Nephron (organoid): Measurements from ENCODE around the gene ZNF415.

Experiments used
- H3K27ac Mint-ChIP-seq, 3 experiments: 2 replicates each; pipeline ENCODE4 v1.8.0; 2020; ENCODE audit warnings: mixed read lengths in 3 of 3, mild to moderate bottlenecking in 2 of 3, moderate library complexity in 1 of 3
- H3K27me3 Mint-ChIP-seq: 2 replicates; pipeline ENCODE4 v1.8.0; 2021; ENCODE audit warnings: low read depth, mild to moderate bottlenecking, moderate library complexity, mixed read lengths
- H3K36me3 Mint-ChIP-seq: 2 replicates; pipeline ENCODE4 v1.8.0; 2020; ENCODE audit warnings: low read depth, mixed read lengths
- H3K4me1 Mint-ChIP-seq: 2 replicates; pipeline ENCODE4 v1.8.0; 2020; ENCODE audit warnings: mixed read lengths
- H3K4me3 Mint-ChIP-seq, 3 experiments: 2 replicates each; pipeline ENCODE4 v1.8.0; 2020; ENCODE audit warnings: mild to moderate bottlenecking in 3 of 3, mixed read lengths in 3 of 3, moderate library complexity in 2 of 3
- H3K9me3 Mint-ChIP-seq: 2 replicates; pipeline ENCODE4 v1.8.0; 2020; ENCODE audit warnings: mixed read lengths
- CTCF ChIP-seq, 3 experiments: fragments of 200-600 bp; sonication (generic); IDR thresholded peaks; one replicate each; pipeline ENCODE4 v1.5.0; 2021; ENCODE audit warnings: antibody characterized with exemption in 3 of 3; ENCODE audit not compliant: unreplicated experiment in 3 of 3

ZNF415 gene

GRCh38 chr19:53076984-53077383, 55.7 kb downstream of the ZNF415 start:
- Mint-ChIP-seq H3K4me1 (no peaks in the 10 kb centered on the region), H3K36me3 (peaks cover 100% of the 10 kb centered on the region), H3K27ac (no peak overlapping the region), H3K27me3 (no peaks in the 10 kb centered on the region), H3K9me3 (peaks cover 45% of the 10 kb centered on the region), H3K4me3 (no peak overlapping the region)
- TF ChIP-seq CTCF (IDR thresholded peaks at IDR 0.05; ENCODE audit: unreplicated experiment in 3 of 3) = peak; percentile 53 to 62 (median 56)

- Mint-ChIP-seq H3K27me3 (no peaks in the 10 kb centered on the region), H3K27ac (no peak overlapping the region), H3K9me3 (peaks cover 64% of the 10 kb centered on the region), H3K4me3 (no peak overlapping the region), H3K36me3 (peaks cover 98% of the 10 kb centered on the region), H3K4me1 (no peaks in the 10 kb centered on the region)
- TF ChIP-seq CTCF (IDR thresholded peaks at IDR 0.05; ENCODE audit: unreplicated experiment in 3 of 3) = no peak
These were observed 63.9 kb downstream of the ZNF415 start for GRCh38 chr19:53068834-53069233.

- Mint-ChIP-seq H3K9me3 (peaks cover 68% of the 10 kb centered on the region), H3K27ac (no peak overlapping the region), H3K27me3 (no peaks in the 10 kb centered on the region), H3K36me3 (peaks cover 98% of the 10 kb centered on the region), H3K4me1 (no peaks in the 10 kb centered on the region), H3K4me3 (no peak overlapping the region)
- TF ChIP-seq CTCF (IDR thresholded peaks at IDR 0.05; ENCODE audit: unreplicated experiment in 3 of 3) = no peak
These were observed 64.5 kb downstream of the ZNF415 start for GRCh38 chr19:53068199-53068598.

- Mint-ChIP-seq H3K36me3 (peaks cover 26% of the 10 kb centered on the region), H3K27ac (no peak overlapping the region), H3K4me3 (peak overlapping the region; percentile 78 to 83 (median 81)), H3K27me3 (peaks cover 17% of the 10 kb centered on the region), H3K4me1 (no peaks in the 10 kb centered on the region), H3K9me3 (peaks cover 45% of the 10 kb centered on the region)
- no peak for TF ChIP-seq CTCF (IDR thresholded peaks at IDR 0.05; ENCODE audit: unreplicated experiment in 3 of 3)
These were observed 74.7 kb downstream of the ZNF415 start for GRCh38 chr19:53057904-53058580.
